Measurements from ENCODE around the gene PGPEP1. TPM values are rescaled to one million over a fixed set of nuclear protein-coding genes. Genes with fewer than 3 reads are reported as not detected.
"Not testable (repeated sequence)": the region's sequence is repeated elsewhere in the genome, so short reads cannot be mapped to it uniquely, and the experiment has no call there.

PGPEP1 gene
- total RNA-seq, 1 donor from 2014 or later, result 29.3 TPM

- ATAC-seq (no peak), DNase-seq (ENCODE audit: missing footprints) (peak; percentile 11)
- intact Hi-C loops (cut with DNase I), result no loop called here
Measured at GRCh38 chr19:18351544-18351943, 11.1 kb downstream of the PGPEP1 start.

- ATAC-seq (no peak), DNase-seq (ENCODE audit: missing footprints) (no peak)
- intact Hi-C loops (cut with DNase I), result no loop called here
Measured at GRCh38 chr19:18353378-18354005, 13.1 kb downstream of the PGPEP1 start.

- ATAC-seq; intact Hi-C loops (cut with DNase I): not testable (repeated sequence)
- peak; percentile 7 for DNase-seq (ENCODE audit: missing footprints)
Measured at GRCh38 chr19:18354743-18355142, 14.3 kb downstream of the PGPEP1 start.

GRCh38 chr19:18357041-18357440, 16.6 kb downstream of the PGPEP1 start:
- intact Hi-C loops (cut with DNase I), result no loop called here
- no peak for ATAC-seq

GRCh38 chr19:18361646-18362045, 21.2 kb downstream of the PGPEP1 start:
- intact Hi-C loops (cut with DNase I), result no loop called here
- DNase-seq (ENCODE audit: missing footprints), result no peak
- no peak for ATAC-seq

More at GRCh38 chr19:18357041-18357440, 16.6 kb downstream of the PGPEP1 start:
- peak; percentile 31 for DNase-seq (ENCODE audit: missing footprints)

DNA sequence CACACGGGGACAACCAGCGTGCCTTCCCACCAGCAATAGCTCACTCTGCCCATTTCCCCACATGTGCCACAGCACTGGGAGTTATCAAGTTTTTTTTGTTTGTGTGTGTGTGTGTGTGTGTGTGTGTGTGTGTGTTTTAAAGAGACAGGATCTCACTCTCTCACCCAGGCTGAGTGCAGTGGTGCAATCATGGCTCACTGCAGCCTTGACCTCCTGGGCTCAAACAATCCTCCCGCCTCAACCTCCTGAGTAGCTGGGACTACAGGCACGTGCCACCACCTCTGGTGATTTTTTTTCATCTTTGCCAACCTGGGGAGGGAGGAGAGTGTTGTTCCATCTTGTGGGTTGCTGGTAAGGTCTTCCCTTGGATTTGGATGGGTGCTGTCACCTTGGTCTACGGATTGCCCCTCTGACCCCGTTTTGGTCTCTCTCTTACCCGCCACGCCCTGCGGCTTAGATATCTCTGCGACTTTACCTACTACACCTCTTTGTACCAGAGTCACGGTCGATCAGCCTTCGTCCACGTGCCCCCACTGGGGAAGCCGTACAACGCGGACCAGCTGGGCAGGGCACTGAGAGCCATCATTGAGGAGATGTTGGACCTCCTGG, 22.6 kb downstream of the PGPEP1 start:
- intact Hi-C loops (cut with DNase I), result no loop called here

DNA sequence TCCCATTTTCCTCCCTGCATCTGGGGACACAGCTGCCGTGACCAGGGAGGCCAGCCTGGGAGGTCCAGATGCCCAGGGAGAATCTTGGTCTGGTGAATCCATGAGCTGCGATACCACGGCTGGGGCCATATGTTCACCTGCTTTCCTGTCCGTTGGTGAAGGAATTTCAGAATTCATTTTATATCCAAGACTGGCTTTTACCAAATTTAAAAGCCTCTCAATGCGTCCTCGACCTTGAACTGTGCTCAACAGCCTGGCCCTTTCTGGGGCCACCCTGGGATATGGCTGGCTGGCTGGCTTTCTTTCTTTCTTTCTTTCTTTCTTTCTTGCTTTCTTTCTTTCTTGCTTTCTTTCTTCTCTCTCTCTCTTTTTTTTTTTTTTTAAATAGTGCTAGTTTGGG, 23.4 kb downstream of the PGPEP1 start:
- ATAC-seq (no peak), DNase-seq (ENCODE audit: missing footprints) (no peak)
- intact Hi-C loops (cut with DNase I), result no loop called here

More for the DNA sequence above, 22.6 kb downstream of the PGPEP1 start:
- DNase-seq (ENCODE audit: missing footprints) (peak; percentile 45), ATAC-seq (no peak)

- intact Hi-C loops (cut with DNase I); ATAC-seq: not testable (repeated sequence)
- DNase-seq (ENCODE audit: missing footprints), result peak; percentile 60
Measured at GRCh38 chr19:18364277-18364825, 24.0 kb downstream of the PGPEP1 start.

- intact Hi-C loops (cut with DNase I), result no loop called here
- DNase-seq (ENCODE audit: missing footprints) (no peak), ATAC-seq (peak; percentile 54)
Measured at GRCh38 chr19:18364826-18365528, 24.6 kb downstream of the PGPEP1 start.

GRCh38 chr19:18366021-18366435, 25.6 kb downstream of the PGPEP1 start:
- intact Hi-C loops (cut with DNase I), result no loop called here
- no peak for DNase-seq (ENCODE audit: missing footprints)
- no peak for ATAC-seq

DNA sequence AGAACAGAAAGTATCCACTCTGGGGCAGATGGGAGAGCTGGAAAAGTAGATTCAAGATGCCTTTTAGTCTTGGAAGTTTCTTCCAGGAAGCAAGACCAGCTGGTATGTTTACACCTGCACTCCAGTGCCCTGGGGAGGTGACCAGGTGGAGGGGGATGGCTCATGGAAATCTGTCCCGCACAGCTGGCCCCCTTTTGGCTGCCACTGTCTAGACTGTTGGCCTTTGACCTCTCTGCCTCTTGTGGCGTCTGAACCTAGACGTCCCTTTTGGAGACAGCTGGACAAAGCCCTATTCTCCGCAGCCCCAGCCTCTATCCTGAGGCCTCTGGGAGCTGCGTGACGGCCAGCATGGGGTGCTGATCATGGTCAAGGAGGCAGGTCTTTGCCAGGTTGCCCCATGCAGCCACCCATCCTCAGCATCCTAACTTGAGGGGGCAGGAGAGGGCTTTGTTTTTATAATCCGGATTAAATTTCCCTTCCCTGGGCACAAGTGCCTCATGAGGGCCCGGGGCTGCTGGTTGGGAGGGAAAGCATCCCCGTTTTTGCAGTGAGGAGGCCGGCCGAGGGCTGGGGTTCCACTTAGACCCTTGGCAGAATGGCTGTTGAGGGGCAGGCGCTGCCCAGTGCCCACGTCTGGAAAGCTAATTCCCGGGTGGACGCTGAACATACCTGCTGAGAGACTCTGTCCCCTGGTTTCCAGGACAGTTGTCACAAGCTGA, 28.3 kb downstream of the PGPEP1 start:
- ATAC-seq (no peak), DNase-seq (ENCODE audit: missing footprints) (no peak)
- intact Hi-C loops (cut with DNase I), result no loop called here

GRCh38 chr19:18373407-18373891, 33.1 kb downstream of the PGPEP1 start:
- intact Hi-C loops (cut with DNase I), result no loop called here
- no peak for DNase-seq (ENCODE audit: missing footprints)
- ATAC-seq, result no peak

DNA sequence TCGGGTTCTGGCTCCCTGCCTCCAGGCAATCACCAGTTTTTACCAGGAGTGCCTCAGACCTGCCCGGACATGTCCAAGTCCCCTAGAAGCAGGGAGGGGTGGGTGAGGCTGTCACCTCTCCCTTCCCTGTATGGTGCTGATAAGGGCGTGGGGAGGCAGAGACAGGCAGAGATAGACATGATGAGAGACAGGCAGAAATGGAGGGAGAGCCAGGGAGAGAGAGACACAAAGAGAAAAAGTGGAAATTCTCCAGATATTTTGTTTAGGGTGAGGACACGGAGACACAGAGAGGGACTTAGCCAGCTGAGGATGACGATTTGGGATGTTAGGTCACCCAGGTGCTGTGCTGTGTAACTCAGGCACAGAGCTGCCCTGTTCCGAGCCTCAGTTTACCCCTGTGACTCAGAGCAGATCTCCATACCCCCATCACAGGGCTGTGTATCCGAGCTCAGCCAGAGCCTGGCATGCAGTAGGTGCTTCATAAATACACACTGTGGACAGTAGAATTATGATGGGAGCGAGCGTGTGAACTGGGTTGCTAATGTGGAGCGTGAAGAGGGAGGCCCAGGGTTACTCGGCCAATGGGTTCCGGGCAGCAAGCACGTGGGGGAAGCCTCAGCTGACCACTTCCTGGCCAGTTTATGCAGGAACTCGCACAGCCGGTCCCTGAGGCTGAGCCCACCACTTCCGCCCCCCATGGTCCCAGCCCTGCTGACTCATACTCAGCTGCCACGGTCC, 33.7 kb downstream of the PGPEP1 start:
- intact Hi-C loops (cut with DNase I), result no loop called here
- DNase-seq (ENCODE audit: missing footprints) (peak; percentile 94), ATAC-seq (peak; percentile 97)

- DNase-seq (ENCODE audit: missing footprints), result no peak
- intact Hi-C loops (cut with DNase I), result no loop called here
- no peak for ATAC-seq
Measured at GRCh38 chr19:18377026-18377425, 36.6 kb downstream of the PGPEP1 start.

DNA sequence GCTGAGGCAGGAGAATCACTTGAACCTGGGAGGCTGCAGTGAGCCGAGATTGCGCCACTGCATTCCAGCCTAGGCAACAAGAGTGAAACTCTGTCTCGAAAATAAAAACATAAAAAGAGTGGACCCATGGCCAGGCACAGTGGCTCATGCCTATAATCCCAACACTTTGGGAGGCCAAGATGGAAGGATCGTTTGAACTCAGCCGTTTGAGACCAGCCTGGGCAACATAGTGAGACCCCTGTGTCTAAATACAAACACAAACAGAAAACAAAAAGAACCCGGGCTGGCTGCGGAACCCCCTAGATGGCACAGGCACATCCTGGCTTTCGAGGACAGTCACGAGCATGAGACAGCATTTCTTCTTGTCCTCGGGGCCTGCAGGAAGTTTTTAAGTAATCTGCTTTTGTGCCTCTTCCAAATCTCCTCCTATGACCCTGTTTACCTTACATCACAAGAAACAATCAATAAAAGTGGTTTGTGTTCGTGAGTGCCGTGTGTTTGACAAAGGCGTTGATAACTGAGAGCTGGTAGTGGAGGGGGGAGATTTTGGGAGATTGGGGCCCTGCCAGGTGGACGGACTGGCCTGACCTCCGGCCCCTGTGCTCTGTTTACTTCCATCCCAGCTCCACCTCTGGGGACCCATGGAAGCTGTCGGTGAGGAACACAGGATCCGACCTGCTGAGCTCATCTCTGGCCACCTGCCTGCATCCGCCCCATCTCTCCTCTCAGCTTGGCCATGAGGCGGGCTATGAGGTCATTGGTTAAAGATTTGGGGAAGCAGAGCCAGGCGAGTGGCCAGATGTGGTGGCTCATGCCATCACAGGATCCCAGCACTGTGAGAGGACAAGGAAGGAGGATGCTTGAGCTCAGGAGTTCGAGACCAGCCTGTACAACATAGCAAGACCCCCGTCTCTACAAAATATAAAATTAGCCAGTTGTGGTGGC, 39.7 kb downstream of the PGPEP1 start:
- DNase-seq (ENCODE audit: missing footprints) (peak; percentile 87), ATAC-seq (peak; percentile 94)
- intact Hi-C loops (cut with DNase I), result no loop called here

- ATAC-seq (no peak), DNase-seq (ENCODE audit: missing footprints) (no peak)
- intact Hi-C loops (cut with DNase I), result no loop called here
Measured at GRCh38 chr19:18380843-18381242, 40.4 kb downstream of the PGPEP1 start.

GRCh38 chr19:18383622-18384021, 43.2 kb downstream of the PGPEP1 start:
- DNase-seq (ENCODE audit: missing footprints); intact Hi-C loops (cut with DNase I); ATAC-seq: not testable (repeated sequence)

All from Right ventricle myocardium inferior (tissue), 1 donor.